Mesenchymal stem cell (in vitro differentiated cells and primary cell): ENCODE results near the gene POU2AF1.

Source experiments
- DNase-seq: peaks from one replicate; pipeline ENCODE4 v3.0.0-alpha.2; 2013
- H2AFZ ChIP-seq: one replicate; pipeline ENCODE4 v1.6.1; 2013; ENCODE audit warnings: low read depth, mild to moderate bottlenecking, control low read depth, inconsistent platforms, low read length, moderate library complexity
- H2AK5ac ChIP-seq: 2 replicates; pipeline ENCODE4 v1.6.1; 2013; ENCODE audit warnings: low read length, moderate library complexity, mild to moderate bottlenecking, inconsistent platforms; ENCODE audit not compliant: severe bottlenecking
- H2BK120ac ChIP-seq: one replicate; pipeline ENCODE4 v1.6.1; 2013; ENCODE audit warnings: low read depth, mild to moderate bottlenecking, inconsistent platforms, low read length, moderate library complexity
- H2BK12ac ChIP-seq, 2 experiments: one replicate each; pipeline ENCODE4 v1.6.1; 2013; ENCODE audit warnings: inconsistent platforms in 2 of 2, low read length in 2 of 2, mild to moderate bottlenecking in 2 of 2, moderate library complexity in 2 of 2, control low read depth in 1 of 2
- H2BK15ac ChIP-seq: one replicate; pipeline ENCODE4 v1.6.1; 2013; ENCODE audit warnings: mild to moderate bottlenecking, low read depth, inconsistent platforms; ENCODE audit not compliant: poor library complexity, severe bottlenecking
- H2BK5ac ChIP-seq: 2 replicates; pipeline ENCODE4 v1.6.1; 2013; ENCODE audit warnings: low read depth, mild to moderate bottlenecking, low read length, control low read depth, inconsistent platforms; ENCODE audit not compliant: poor library complexity, severe bottlenecking
- H3K14ac ChIP-seq, 2 experiments: one replicate each; pipeline ENCODE4 v1.6.1; 2013; ENCODE audit warnings: inconsistent platforms in 2 of 2, low read length in 2 of 2, control low read depth in 1 of 2, mild to moderate bottlenecking in 1 of 2, moderate library complexity in 1 of 2
- H3K18ac ChIP-seq, 2 experiments: one replicate each; pipeline ENCODE4 v1.6.1; 2013; ENCODE audit warnings: inconsistent platforms in 2 of 2, low read length in 2 of 2, control low read depth in 1 of 2, low read depth in 1 of 2, mild to moderate bottlenecking in 1 of 2
- H3K23ac ChIP-seq, 2 experiments: one replicate each; pipeline ENCODE4 v1.6.1; 2013; ENCODE audit warnings: inconsistent platforms in 2 of 2, low read length in 2 of 2, mild to moderate bottlenecking in 2 of 2, moderate library complexity in 2 of 2, control low read depth in 1 of 2
- H3K27ac ChIP-seq: 2 replicates; pipeline ENCODE4 v1.5.1; 2013; ENCODE audit warnings: mild to moderate bottlenecking, moderate library complexity, low read length, control low read depth, inconsistent platforms; ENCODE audit not compliant: poor library complexity, severe bottlenecking
- H3K27me3 ChIP-seq, 2 experiments: 2 replicates each; pipeline versions ENCODE4 v1.6.1 to v1.7.0; 2013; ENCODE audit warnings: low read length in 2 of 2, mild to moderate bottlenecking in 2 of 2, moderate library complexity in 2 of 2, control low read depth in 1 of 2, inconsistent platforms in 1 of 2; ENCODE audit not compliant: control insufficient read depth in 1 of 2, insufficient read depth in 1 of 2
- H3K36me3 ChIP-seq, 2 experiments: 2 replicates each; pipeline versions ENCODE4 v1.6.1 to v1.7.0; 2013; ENCODE audit warnings: low read length in 2 of 2, control low read depth in 1 of 2, inconsistent platforms in 1 of 2, low read depth in 1 of 2, mild to moderate bottlenecking in 1 of 2; ENCODE audit not compliant: insufficient read depth in 2 of 2, control insufficient read depth in 1 of 2
- H3K4ac ChIP-seq, 2 experiments: one replicate each; pipeline ENCODE4 v1.6.1; 2013; ENCODE audit warnings: inconsistent platforms in 2 of 2, low read length in 2 of 2, mild to moderate bottlenecking in 2 of 2, moderate library complexity in 2 of 2, control low read depth in 1 of 2, low read depth in 1 of 2
- H3K4me1 ChIP-seq: 2 replicates; pipeline ENCODE4 v1.6.1; 2013; ENCODE audit warnings: low read depth, low read length, control low read depth; ENCODE audit not compliant: control insufficient read depth, insufficient read depth
- H3K4me2 ChIP-seq: 2 replicates; pipeline ENCODE4 v1.6.1; 2013; ENCODE audit warnings: low read length, mild to moderate bottlenecking, inconsistent platforms; ENCODE audit not compliant: poor library complexity, severe bottlenecking
- H3K4me3 ChIP-seq, 2 experiments: 2 replicates each; pipeline versions ENCODE4 v1.5.1 to v1.7.0; 2013; ENCODE audit warnings: low read length in 2 of 2, mild to moderate bottlenecking in 2 of 2, control low read depth in 1 of 2, low read depth in 1 of 2; ENCODE audit not compliant: insufficient read depth in 1 of 2
- H3K79me1 ChIP-seq: replicated peaks from 2 replicates; pipeline ENCODE4 v1.6.1; 2013; ENCODE audit warnings: mild to moderate bottlenecking, control low read depth, low read length, inconsistent platforms; ENCODE audit not compliant: poor library complexity, severe bottlenecking
- H3K9ac ChIP-seq: 2 replicates; pipeline ENCODE4 v1.7.0; 2013; ENCODE audit warnings: mild to moderate bottlenecking, low read length, moderate library complexity
- H3K9me3 ChIP-seq: 2 replicates; pipeline ENCODE4 v1.7.0; 2013; ENCODE audit warnings: mild to moderate bottlenecking, low read length; ENCODE audit not compliant: control insufficient read depth
- H4K8ac ChIP-seq: one replicate; pipeline ENCODE4 v1.6.1; 2013; ENCODE audit warnings: inconsistent platforms, mild to moderate bottlenecking, low read length, moderate library complexity
- H4K91ac ChIP-seq: one replicate; pipeline ENCODE4 v1.6.1; 2013; ENCODE audit warnings: mild to moderate bottlenecking, low read length, inconsistent platforms
- WGBS: methylation state at CpG from one replicate; pipeline ENCODE4 v1.1.7; 2013; ENCODE audit warnings: mixed read lengths; 5-methylcytosine and 5-hydroxymethylcytosine counted together

Gene POU2AF1

GRCh38 chr11:111306321-111306720 is 72.8 kb downstream of the POU2AF1 start:
- Histone ChIP-seq H3K4me2 (no peak overlapping the region), H4K91ac (no peak overlapping the region), H3K27me3 (peaks cover 37 to 47% of the 10 kb centered on the region in 2 experiments), H3K4me1 (no peaks in the 10 kb centered on the region), H3K14ac (no peak overlapping the region), H2BK120ac (no peak overlapping the region), H3K9me3 (no peaks in the 10 kb centered on the region), H3K4me3 (no peak overlapping the region), H3K9ac (no peak overlapping the region), H3K18ac (no peak overlapping the region), H3K27ac (no peak overlapping the region), H3K79me1 (no peaks in the 10 kb centered on the region), H3K23ac (no peak overlapping the region), H2AK5ac (no peak overlapping the region), H2AFZ (no peak overlapping the region), H4K8ac (no peak overlapping the region), H3K36me3 (no peaks in the 10 kb centered on the region), H2BK15ac (no peak overlapping the region), H3K4ac (no peak overlapping the region), H2BK12ac (no peak overlapping the region), H2BK5ac (no peak overlapping the region)
- DNase-seq: no peak
- 68% methylated on average over 4 of the region's 5 CpGs for WGBS

DNA sequence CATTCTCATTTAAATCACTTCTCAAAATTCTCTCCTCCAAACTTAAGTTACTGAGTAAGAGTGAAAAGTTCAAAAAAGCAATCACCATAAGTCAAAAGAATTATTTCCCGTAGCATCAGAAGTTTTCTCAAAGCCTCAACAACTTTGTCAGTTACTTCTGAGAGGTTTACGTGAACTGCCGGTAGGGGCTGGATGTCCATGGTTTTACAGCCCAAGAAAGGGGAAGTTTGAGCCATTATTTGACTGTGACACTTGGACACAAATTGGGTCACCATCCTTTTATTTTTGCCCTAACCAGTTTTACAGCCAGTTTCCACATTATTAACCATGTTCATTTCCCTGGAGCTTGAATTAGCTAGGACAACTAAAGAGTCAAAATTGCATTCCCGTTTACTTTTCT is 73.2 kb downstream of the POU2AF1 start:
- Histone ChIP-seq H3K4me3 (no peak overlapping the region), H3K27ac (no peak overlapping the region), H4K8ac (no peak overlapping the region), H3K4ac (no peak overlapping the region), H3K36me3 (no peaks in the 10 kb centered on the region), H3K18ac (no peak overlapping the region), H2BK120ac (no peak overlapping the region), H3K27me3 (peaks cover 41 to 52% of the 10 kb centered on the region in 2 experiments), H4K91ac (no peak overlapping the region), H3K4me2 (no peak overlapping the region), H2BK5ac (no peak overlapping the region), H3K9me3 (no peaks in the 10 kb centered on the region), H3K9ac (no peak overlapping the region), H2AFZ (no peak overlapping the region), H3K4me1 (no peaks in the 10 kb centered on the region), H3K14ac (no peak overlapping the region), H2AK5ac (no peak overlapping the region), H3K79me1 (no peaks in the 10 kb centered on the region), H2BK15ac (no peak overlapping the region), H3K23ac (no peak overlapping the region), H2BK12ac (no peak overlapping the region)
- DNase-seq: no peak
- WGBS: 83% methylated on average over 4 of the region's 4 CpGs

DNA sequence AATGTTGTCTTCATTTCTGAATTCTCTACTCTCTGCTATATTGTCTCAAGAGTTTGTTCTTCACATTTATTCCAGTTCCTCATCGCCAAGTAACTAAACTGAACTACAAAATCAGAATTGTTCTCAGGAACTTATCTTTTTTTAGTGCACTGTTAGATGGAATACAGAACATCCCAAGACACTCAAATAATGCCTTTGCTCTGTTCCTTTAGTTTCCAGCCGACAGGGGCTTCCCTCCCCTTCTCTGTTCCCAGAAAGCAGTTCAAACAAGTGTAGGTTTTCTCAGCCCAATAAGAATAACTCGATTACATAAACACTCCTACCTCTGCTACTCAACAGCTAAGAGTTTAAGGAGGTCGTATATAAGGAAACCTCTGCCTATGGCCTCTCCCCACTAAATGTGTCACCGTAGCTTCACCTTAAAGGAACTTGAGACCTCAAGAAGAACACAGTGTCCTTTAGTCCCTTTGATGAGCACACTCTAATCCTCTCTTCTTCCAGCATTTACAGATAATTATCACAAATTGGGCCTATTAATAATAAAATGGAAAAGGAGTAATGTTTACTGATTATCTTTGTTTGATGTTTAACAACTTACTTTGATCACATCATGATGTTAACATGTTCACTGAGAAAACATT is 73.8 kb downstream of the POU2AF1 start:
- Histone ChIP-seq H3K4me1 (no peaks in the 10 kb centered on the region), H3K27me3 (peaks cover 47 to 58% of the 10 kb centered on the region in 2 experiments), H2AK5ac (no peak overlapping the region), H3K14ac (no peak overlapping the region), H3K79me1 (no peaks in the 10 kb centered on the region), H3K27ac (no peak overlapping the region), H2BK12ac (no peak overlapping the region), H3K9me3 (no peaks in the 10 kb centered on the region), H4K8ac (no peak overlapping the region), H3K36me3 (no peaks in the 10 kb centered on the region), H3K4me3 (no peak overlapping the region), H3K4me2 (no peak overlapping the region), H3K18ac (no peak overlapping the region), H3K9ac (no peak overlapping the region), H3K4ac (no peak overlapping the region), H4K91ac (no peak overlapping the region), H2BK120ac (no peak overlapping the region), H2AFZ (no peak overlapping the region), H2BK5ac (no peak overlapping the region), H3K23ac (no peak overlapping the region), H2BK15ac (no peak overlapping the region)
- no peak for DNase-seq
- WGBS: 64% methylated on average over 5 of the region's 5 CpGs

DNA sequence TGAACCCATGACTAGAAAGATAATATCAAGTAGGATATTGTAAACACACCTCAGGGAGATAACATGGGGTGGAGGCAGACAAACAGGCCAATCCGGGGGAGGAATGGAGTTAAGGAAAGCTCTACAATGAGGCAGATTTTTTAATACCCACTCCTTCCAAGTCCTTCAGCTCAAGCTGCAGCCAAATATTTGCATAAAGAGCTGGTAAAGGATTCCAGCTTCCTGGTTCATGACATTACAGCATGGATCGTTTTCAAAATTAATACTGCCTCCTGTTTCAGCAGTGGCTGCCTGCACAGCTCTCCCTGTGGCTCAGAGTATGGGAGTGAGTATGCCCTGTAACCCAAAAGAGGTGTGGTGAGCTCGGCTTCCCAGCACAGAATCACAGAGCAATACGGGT is 75.6 kb downstream of the POU2AF1 start:
- DNase-seq: no peak
- no peak overlapping the region for H3K23ac ChIP-seq
- 87% methylated on average over 2 of the region's 4 CpGs for whole genome bisulfite sequencing
- H3K36me3 ChIP-seq: no peaks in the 10 kb centered on the region
- H3K79me1 ChIP-seq: no peaks in the 10 kb centered on the region
- no peak overlapping the region for H3K27ac ChIP-seq
- no peaks in the 10 kb centered on the region for H3K9me3 ChIP-seq
- H4K8ac ChIP-seq: no peak overlapping the region
- H3K4ac ChIP-seq: no peak overlapping the region
- H2BK12ac ChIP-seq: no peak overlapping the region
- H3K27me3 ChIP-seq: peaks cover 57 to 60% of the 10 kb centered on the region in 2 experiments
- no peak overlapping the region for H3K14ac ChIP-seq
- H2BK120ac ChIP-seq: no peak overlapping the region
- no peak overlapping the region for H4K91ac ChIP-seq
- no peak overlapping the region for H2BK5ac ChIP-seq
- no peak overlapping the region for H3K4me3 ChIP-seq
- H3K18ac ChIP-seq: no peak overlapping the region
- no peak overlapping the region for H2BK15ac ChIP-seq
- peaks cover 14% of the 10 kb centered on the region for H3K4me1 ChIP-seq
- H3K4me2 ChIP-seq: no peak overlapping the region
- no peak overlapping the region for H2AFZ ChIP-seq
- no peak overlapping the region for H2AK5ac ChIP-seq
- no peak overlapping the region for H3K9ac ChIP-seq
